Renal cortical epithelial cell (primary cell): ENCODE results near the gene CCNA1. TPM values are rescaled to one million over a fixed set of nuclear protein-coding genes. Genes with fewer than 3 reads are reported as not detected.

ENCODE experiments used
- DNase-seq: peaks from one replicate; pipeline ENCODE4 v3.0.0-alpha.2; 2011; ENCODE audit warnings: low read depth
- total RNA-seq: library from RNA; depleted of rRNA; stranded (reverse); fragments of >200 nt; gene quantifications from 2 replicates; pipeline ENCODE4 v1.2.3, GENCODE V29; 2014

Gene CCNA1
- 1.4 and 3.6 TPM in 2 replicates for total RNA-seq

GRCh38 chr13:36432106-36432544 is at the start of gene CCNA1:
Gene CCNA1, plus strand, starts transcription at chr13:36432495. Its CDS starts 562 bp downstream, at chr13:36433057.
- DNase-seq = no peak

GRCh38 chr13:36385489-36385888 is 46.8 kb upstream of the CCNA1 start:
- DNase-seq = peak; percentile 28

DNA sequence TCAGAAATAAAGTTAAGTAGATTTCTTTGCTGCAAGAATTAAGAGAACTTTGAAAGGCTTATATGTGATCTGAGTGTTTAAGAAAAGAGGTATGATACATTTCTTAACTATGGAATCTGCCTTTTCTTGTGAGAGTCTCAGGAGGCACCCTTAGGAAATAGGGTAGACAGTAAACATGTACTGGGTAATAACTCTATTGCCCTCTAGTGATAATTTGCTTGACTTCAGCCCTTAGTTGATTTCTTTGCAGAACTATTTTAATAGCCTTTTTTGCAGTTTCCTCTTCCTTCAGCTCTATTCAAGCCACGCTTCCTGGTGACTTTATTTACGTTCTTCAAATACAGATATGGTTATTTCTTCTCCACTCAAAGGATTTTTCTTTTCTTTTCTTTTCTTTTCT is 37.0 kb upstream of the CCNA1 start:
- peak; percentile 79 for DNase-seq

GRCh38 chr13:36405151-36405550 is 27.1 kb upstream of the CCNA1 start:
- no peak for DNase-seq

DNA sequence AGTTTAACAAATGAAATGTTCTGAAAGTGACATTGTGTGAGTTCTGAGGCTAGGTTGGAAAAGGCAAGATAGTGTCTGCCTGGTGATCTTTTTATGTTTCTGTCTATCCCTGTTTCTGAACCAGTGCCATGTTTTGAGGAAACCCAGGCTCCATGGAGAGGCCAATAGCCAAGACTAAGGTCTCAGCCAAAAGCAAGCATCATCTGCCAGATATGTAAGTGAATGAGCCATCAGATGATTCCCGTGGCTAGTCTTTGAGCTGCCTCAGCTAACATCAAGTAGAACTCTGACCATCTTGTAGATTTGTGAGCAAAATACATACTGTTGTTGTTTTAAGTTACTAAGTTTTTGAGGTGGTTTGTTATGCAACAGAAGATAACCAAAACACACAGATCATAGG is 19.6 kb upstream of the CCNA1 start:
- DNase-seq = no peak

DNA sequence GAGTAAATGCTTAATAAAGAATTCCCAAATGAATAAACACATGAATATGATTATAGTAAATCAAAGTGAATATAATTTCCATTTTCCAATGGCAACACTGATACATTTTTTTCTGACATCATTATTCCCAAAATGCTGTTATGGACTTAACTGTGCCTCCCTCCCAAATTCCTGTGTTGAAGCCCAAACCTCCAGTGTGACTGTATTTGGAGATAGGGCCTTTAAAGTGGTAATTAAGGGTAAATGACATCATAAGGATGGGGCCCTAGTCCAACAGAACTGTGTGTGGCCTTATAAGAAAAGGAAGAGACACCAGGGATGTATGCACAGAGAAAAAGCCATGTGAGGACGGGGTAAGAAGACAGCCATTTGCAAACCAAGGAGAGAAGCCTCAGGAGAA is 19.1 kb upstream of the CCNA1 start:
- no peak for DNase-seq

DNA sequence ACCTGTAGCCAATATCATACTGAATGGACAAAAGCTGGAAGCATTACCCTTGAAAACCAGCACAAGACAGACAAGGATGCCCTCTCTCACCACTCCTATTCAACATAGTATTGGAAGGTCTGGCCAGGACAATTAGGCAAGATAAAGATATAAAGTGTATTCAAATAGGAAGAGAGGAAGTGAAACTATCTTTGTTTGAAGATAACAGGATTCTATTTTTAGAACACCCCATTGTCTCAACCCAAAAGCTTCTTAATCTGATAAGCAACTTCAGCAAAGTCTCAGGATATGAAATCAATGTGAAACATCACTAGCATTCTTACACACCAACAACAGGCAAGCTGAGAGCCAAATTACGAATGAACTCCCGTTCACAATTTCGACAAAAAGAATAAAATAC is 17.8 kb upstream of the CCNA1 start:
- DNase-seq = no peak

DNA sequence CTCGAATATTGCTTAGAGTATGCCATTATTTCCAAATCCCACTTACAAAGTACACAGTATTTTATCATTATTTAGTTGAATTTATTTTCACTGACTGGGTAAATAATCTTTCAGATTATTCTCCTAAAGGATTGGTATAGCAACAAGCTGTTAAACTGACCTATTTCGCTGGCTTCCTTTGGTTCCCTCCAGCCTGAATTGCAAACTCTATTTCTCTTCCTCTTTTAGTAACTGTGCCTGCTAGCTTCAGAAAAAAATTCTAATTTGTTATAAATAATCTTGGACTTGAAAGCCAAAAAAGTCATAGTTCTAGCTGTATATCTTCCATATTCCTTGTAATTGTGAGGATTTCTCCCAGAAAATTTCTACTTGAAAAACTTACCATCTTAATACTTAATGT is 15.0 kb upstream of the CCNA1 start:
- DNase-seq = no peak

DNA sequence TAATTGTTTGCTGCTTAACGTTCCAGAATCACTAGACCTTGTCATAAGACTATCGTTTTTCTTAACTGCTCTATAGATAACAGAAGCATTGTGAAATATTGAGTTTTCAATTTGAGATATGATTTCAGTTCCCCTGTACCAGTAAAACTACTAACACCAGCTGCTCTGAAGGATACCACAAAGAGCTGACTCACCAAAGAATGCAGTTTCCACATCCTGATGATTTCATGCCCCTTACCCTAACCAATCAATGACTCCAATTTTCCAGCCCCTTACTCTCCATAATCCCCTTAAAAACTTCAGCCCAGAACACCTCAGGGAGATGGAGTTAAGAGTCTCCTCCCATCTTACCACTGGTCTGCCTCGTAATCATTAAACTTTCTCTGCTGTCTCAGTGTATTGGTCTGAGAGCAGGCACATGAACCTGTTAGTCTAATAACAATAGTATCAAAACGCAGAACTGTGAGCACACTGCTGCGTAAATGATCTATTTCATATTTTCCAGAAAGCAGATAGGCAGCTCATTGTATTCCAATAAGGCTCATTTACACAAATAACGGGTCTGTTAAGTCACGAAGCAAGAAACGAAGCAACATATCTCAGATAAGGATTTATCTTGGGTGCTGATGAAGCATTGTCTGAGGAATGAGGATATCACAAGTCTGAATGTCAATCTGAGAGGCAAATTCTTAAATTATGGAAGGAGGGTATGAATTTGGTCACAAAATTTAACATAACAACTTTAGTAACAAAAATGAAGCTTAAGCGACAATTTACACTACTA is 14.1 kb upstream of the CCNA1 start:
- peak; percentile 87 for DNase-seq

- DNase-seq = peak; percentile 66
Measured at GRCh38 chr13:36420437-36420891, 11.8 kb upstream of the CCNA1 start.

DNA sequence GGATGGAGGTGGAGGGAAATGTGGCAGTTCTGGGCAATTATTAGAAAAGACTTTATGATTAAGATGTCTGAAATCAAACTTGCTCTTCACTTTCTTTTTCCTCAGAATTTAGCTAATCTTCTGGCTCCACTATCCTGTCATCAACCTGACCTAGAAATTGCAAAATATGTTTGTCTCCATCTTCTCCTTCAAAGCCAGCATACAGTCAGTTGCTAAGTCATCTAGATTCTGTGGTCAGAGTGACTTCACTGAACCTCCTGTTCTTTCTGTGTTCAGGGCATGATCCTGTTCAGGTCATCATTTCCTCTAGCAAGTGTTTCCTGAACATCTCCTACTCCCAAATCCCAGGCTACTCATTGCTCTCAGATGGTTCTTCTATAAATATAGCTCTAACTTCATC is 10.8 kb upstream of the CCNA1 start:
- peak; percentile 74 for DNase-seq

- peak; percentile 96 for DNase-seq
Measured at GRCh38 chr13:36428086-36428485, 4.2 kb upstream of the CCNA1 start.

GRCh38 chr13:36430247-36431203 is 1.8 kb upstream of the CCNA1 start:
- DNase-seq = peak; percentile 47

- no peak for DNase-seq
Measured at GRCh38 chr13:36431204-36432105, 840 bp upstream of the CCNA1 start.

DNA sequence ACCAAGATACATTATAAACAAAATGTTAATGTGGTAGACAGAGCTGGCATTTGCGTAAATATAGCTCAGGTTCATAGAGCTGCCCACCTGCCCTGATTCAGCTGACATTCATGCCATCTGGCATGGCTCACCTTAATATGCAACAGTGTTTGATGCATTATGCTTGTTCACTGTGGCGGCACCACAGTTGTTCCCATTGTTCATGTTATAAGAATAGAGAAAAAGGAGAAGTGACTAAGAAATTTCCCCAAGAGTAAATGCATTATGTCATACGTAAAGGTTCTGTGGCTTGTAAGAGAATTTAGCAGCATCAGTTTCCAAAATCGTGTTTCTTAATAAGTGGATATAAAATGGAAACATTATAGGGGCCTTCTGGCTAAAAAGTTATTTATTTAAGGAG is 4.5 kb downstream of the CCNA1 start:
- DNase-seq = no peak

DNA sequence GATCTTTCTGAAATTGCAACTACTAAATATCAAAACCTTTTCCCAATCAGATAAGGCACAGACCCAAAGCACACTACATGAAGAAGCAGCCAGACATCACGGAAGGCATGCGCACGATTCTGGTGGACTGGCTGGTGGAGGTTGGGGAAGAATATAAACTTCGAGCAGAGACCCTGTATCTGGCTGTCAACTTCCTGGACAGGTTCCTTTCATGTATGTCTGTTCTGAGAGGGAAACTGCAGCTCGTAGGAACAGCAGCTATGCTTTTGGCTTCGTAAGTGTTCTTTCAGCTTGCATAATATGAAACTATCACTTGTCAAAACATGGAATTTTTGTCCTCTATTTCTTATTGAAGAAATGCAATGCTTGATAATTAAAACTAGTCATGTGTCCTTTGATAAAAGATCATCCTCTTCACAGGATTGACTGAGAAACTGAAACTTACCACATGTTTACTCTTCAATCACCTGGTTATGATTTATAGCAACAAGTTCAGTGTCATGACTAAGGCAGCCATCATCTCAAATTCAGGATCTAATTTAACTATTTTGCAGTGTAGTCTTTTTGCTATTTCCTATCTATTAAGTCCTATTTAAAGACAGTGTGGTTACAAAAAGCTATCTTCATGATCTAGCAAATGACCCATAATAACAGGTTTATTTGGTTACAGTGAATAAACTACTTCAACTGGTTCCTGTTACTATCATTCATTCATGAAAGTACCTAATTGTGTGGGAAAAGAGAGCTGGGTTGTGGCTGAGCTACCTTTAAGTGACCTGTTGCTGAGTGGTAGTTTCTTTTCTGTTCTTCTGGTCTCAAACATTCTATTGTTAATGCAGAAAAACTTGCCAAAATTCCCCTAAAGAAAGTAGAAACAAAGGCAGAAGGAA is 6.5 kb downstream of the CCNA1 start:
- no peak for DNase-seq

DNA sequence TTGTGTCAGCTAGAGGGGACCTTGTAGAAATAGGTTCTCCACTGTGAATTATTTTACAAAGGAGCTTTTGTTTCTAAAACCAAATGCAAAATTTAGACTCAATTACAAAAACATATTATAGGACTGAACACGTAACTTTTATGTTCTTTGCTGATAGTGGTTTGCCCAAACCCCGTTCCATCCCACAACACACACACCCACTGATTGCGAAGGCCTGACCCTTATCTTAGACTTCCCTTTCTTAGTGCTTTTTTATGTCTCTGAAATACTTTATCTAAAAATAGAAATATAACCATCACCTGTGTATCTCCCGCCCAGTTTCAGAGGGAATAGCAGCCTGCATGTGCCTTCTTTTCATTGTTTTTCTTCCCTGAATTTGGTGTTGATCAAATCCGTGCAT is 13.0 kb downstream of the CCNA1 start:
- DNase-seq = no peak

GRCh38 chr13:36445891-36446351 is 13.6 kb downstream of the CCNA1 start:
- peak; percentile 31 for DNase-seq

DNA sequence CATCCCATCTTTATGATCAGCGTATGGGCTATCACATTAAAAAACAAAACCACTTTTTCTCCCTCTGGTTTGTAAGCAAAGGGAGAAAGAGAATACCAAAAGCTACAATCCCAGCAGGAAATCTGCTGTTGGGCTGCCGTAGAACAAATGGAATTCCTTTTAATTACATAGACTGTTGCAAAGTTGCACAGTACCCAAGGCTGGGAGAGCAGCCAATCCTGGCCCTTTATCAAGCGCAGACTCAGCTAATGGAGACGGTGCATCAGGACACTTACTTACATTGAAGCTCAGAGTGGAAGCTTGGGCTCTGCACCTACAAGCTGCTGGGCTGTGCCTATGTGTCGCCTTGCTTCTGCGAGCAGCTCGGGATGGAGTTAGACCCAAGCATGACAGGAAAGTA is 15.2 kb downstream of the CCNA1 start:
- DNase-seq = no peak

DNA sequence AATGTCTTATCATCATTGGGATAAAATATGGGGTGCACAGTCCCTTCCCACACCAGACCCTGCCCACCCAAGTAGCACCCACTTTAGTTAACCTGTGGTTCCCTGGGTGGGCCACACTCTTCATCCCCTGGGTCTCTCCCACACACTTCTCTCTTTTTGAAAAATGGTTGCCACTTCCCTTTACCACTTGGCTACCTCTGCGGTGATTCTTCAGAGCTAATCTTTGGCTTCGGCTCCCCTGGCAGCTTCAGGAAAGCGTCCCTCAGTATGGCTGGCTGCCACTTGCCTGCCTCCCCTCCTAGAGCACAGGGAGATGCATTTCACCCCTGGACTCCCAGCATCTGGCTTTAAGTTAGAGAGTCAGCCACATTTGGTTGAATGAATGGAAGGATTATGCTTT is 18.2 kb downstream of the CCNA1 start:
- no peak for DNase-seq
